GM21447 (cell line): ENCODE data around the gene SRRM3.
"Not testable (repeated sequence)": the region's sequence is repeated elsewhere in the genome, so short reads cannot be mapped to it uniquely, and the experiment has no call there.

Experiments
- ATAC-seq: cut with Tn5 transposase; IDR thresholded peaks from one replicate; pipeline ENCODE4 v1.9.1; 2021; ENCODE audit not compliant: unreplicated experiment

Gene SRRM3

GRCh38 chr7:76261931-76262330 is 60.2 kb downstream of the SRRM3 start:
- ATAC-seq, result no peak

GRCh38 chr7:76262683-76263402 is 61.1 kb downstream of the SRRM3 start:
- no peak for ATAC-seq

GRCh38 chr7:76265299-76265698 is 63.6 kb downstream of the SRRM3 start:
- ATAC-seq, result no peak

- ATAC-seq, result no peak
Observed at GRCh38 chr7:76267107-76267893, 65.6 kb downstream of the SRRM3 start.

- ATAC-seq, result no peak
Observed at GRCh38 chr7:76267894-76268183, 66.1 kb downstream of the SRRM3 start.

GRCh38 chr7:76268376-76268775 is 66.7 kb downstream of the SRRM3 start:
- ATAC-seq, result no peak

- no peak for ATAC-seq
Observed at GRCh38 chr7:76269895-76270294, 68.2 kb downstream of the SRRM3 start.

- not testable (repeated sequence) for ATAC-seq
Observed at GRCh38 chr7:76271384-76271783, 69.7 kb downstream of the SRRM3 start.

- no peak for ATAC-seq
Observed at GRCh38 chr7:76272142-76272541, 70.4 kb downstream of the SRRM3 start.

GRCh38 chr7:76272851-76273497 is 71.3 kb downstream of the SRRM3 start:
- ATAC-seq, result peak; percentile 60

- no peak for ATAC-seq
Observed at GRCh38 chr7:76273503-76273902, 71.8 kb downstream of the SRRM3 start.

GRCh38 chr7:76278540-76278939 is 76.8 kb downstream of the SRRM3 start:
- ATAC-seq, result no peak

GRCh38 chr7:76280408-76280807 is 78.7 kb downstream of the SRRM3 start:
- ATAC-seq, result no peak

GRCh38 chr7:76281006-76281705 is 79.5 kb downstream of the SRRM3 start:
- no peak for ATAC-seq

- no peak for ATAC-seq
Observed at GRCh38 chr7:76281706-76282343, 80.1 kb downstream of the SRRM3 start.

- ATAC-seq, result no peak
Observed at GRCh38 chr7:76282344-76283253, 80.9 kb downstream of the SRRM3 start.

GRCh38 chr7:76283254-76284159 is 81.8 kb downstream of the SRRM3 start:
- no peak for ATAC-seq

- no peak for ATAC-seq
Observed at GRCh38 chr7:76285604-76286374, 84.1 kb downstream of the SRRM3 start.
